Hippocampal formation (tissue), 2 donors: Measurements from ENCODE around the gene PLEKHG4B.

Source experiments
- DNase-seq, 2 donors: peaks; one replicate each; lab custom pipeline; 2025; lab: John Stamatoyannopoulos, UW

Gene PLEKHG4B

GRCh38 chr5:74503-75109 lies 17.4 kb upstream of the PLEKHG4B start:
- DNase-seq: no peak

- no peak for DNase-seq
Measured at GRCh38 chr5:75331-76320, 16.3 kb upstream of the PLEKHG4B start.

- no peak for DNase-seq
Measured at GRCh38 chr5:76358-77169, 15.4 kb upstream of the PLEKHG4B start.

GRCh38 chr5:77170-77501 lies 14.8 kb upstream of the PLEKHG4B start:
- no peak for DNase-seq

DNA sequence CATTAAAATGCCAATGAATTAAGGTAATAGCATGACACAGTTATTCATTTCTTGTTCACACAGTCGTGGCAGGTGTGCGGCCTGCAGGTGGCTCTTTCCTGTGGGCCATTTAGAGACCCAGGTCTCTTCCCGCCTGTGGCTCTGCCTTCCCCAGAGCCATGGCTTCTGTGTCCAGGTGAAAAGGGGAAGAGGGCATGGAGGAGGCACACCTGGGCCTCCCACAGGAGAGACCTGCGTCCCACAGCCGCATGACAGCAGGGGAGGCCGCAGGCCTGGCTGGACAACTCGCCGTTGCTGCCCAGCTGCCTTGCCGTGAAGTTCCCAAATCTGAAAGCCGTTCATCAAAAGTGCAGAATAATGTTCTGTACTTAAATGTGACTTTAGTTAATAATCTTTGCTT lies 14.4 kb upstream of the PLEKHG4B start:
- DNase-seq: no peak

GRCh38 chr5:77957-78804 lies 13.8 kb upstream of the PLEKHG4B start:
- DNase-seq: no peak

- no peak for DNase-seq
Measured at GRCh38 chr5:78805-79149, 13.2 kb upstream of the PLEKHG4B start.

- no peak for DNase-seq
Measured at GRCh38 chr5:79263-79662, 12.7 kb upstream of the PLEKHG4B start.

- no peak for DNase-seq
Measured at GRCh38 chr5:79821-80220, 12.1 kb upstream of the PLEKHG4B start.

DNA sequence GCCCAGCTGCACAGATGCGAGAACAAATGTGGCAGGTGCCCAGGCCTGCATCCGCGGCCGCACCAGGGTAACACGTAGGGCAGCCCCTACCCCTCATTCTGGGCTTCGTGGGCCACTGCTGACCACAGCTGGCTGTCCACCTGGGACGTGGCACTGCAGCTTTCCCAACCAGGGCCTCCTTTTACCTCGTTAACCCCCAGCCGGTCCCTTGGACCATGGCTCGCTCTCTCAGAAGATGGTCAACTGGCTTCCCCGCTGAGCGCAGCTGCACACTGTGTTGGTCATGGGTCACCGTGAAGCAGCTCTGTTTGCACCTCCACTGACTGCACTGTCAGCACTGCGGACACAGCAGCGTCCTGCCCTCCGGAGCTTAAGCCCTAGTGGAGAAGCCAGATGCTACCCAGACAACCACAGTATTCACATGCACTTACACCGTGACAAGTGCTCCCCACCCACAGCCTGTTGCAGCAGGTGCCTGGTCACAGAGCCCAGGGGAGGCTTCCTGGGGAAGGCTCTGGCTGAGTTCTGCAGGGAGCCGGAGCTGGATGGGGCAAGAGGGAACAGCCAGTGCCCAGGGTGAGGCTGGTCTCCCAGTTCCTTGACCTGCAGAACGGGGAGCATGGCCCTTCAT lies 10.5 kb upstream of the PLEKHG4B start:
- DNase-seq: no peak

- DNase-seq: no peak
Measured at GRCh38 chr5:82097-82496, 9.9 kb upstream of the PLEKHG4B start.

- DNase-seq: no peak
Measured at GRCh38 chr5:82570-82969, 9.4 kb upstream of the PLEKHG4B start.

GRCh38 chr5:83029-83428 lies 8.9 kb upstream of the PLEKHG4B start:
- DNase-seq: no peak

GRCh38 chr5:85334-85995 lies 6.5 kb upstream of the PLEKHG4B start:
- DNase-seq: no peak

DNA sequence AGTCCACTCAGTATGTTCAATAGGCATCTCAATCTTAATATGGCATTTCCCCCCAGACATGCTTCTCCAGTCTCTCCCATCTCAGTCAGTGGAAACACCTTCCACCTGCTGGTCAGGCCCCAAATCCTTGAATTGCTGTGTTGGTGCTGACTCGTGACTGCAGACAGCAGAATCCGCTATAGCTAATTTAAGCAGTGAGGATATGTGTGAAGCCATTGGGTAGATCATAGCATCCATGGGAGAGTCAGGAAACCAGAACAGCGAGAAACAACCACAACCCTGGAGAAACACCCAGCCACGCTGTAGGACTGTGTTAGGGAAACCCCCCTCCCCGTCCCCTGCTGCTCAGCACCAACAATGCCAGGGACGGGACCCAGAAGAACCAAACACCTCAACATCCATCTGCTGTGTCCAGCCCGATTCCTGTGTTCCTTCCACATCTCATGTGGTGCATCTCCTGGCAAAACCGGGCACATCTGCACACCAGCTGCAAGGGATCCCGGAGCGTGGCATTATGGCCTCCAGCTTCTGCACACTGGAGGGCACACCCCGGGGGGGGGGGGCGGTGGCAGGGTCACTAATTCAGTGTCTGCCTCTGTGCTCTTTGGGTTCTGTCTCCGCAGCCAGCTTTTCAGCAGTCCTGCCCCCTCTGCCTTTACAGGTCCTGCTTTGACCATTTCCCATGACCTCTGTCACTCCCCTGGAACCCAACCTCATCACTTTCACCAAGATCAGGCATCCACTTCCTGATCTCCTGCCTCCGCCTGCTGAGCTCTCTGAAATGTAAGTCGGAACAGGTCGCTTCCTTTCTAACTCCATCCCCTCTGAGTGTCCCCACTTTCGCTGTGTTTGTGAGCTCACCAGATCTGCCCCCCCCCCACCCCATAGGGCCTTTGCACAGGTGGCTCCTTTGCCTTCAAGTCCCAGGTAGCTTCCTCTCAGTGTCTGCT lies 2.4 kb upstream of the PLEKHG4B start:
- no peak for DNase-seq

DNA sequence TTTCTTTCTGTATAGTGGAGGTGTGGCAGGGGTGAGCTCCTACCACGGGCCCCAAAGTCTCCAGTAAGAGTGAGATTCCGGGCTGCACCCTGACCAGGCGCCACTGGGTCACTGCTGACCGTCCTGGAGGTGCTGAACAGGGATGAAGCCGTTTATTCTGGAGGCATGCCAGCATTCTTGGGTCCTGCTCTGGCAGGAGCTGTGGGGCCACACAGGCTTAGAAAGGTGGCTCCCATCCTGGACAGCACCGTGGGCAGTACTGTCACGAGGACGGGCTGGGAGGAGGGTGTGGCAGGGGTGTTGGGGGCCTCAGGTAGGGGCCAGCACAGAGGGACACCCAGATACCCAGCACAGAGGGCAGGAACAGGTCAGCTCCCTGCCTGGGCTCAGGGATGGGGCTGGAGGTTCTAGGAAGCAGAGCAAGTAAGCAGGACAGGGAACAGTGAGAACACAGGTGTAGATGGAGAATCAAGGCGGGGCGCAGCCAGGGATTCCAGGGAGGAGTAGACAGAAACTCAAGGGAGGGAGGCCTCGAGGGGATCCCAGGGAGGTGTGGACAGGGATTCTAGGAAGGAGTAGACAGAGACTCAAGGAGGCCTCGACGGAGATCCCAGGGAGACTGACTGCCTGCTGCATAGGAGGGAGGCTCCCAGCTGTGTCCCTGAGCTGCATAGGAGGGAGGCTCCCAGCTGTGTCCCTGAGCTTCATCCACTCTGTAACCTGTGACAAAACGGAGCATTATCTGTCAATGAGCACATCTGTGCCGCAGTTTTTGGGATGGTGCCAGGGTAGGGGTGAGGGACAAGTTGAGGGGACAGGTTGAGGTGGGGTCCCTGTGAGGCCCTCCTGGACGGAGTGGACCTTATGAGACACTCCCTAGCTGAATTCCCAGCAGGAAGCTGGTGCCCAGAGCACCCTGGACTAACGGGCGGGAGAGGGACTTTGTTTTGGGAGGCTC lies 1.1 kb upstream of the PLEKHG4B start:
- no peak for DNase-seq

DNA sequence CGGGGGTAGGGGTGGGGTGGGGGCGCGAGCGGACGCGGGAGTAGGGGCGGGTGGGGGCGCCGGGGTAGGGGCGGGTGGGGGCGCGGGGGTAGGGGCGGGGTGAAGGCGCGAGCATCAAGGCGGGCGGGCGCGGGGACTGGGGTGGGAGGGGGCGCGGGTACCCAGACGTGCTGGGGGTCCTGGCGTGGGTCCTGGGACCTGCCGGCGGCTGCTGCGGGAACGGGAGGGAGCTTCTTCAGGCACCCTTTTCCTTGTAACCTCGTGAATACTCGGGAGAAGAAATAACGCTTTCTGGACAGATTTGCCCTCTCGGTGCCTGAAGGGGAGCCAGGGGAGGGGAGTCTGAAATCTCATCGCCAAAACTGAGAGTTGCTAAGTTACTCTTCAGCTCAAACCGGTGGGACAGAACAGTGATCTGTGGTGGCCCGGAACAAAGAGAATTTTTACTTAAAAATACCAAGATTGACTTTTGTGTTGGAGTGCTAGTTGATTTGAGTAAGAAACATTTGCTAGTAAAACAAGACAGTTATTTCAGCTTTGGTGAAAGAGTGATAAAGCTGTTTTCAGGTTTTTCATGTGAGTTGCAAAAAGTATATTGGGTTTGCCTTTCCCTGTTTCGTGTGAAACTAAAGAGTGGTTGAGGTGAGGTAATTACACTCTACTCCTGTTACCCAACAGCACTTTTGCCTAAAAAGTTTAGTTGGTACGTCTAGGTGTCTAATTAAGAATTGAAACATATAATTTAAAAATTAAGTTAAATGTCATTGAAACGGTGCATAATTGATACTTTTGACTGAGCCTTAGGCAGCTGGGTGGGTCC lies 643 bp downstream of the PLEKHG4B start:
- no peak for DNase-seq
